HG03095 (cell line): Measurements from ENCODE around the gene EML6.

ENCODE experiments used
- ATAC-seq: cut with Tn5 transposase; IDR thresholded peaks from one replicate; pipeline ENCODE4 v1.9.1; 2021; ENCODE audit warnings: moderate library complexity; ENCODE audit not compliant: unreplicated experiment

The EML6 gene

GRCh38 chr2:55014962-55015939 lies 291.8 kb downstream of the EML6 start:
- no peak for ATAC-seq

- ATAC-seq = no peak
Observed at GRCh38 chr2:55017428-55017827, 294.0 kb downstream of the EML6 start.

GRCh38 chr2:55017880-55018279 lies 294.4 kb downstream of the EML6 start:
- no peak for ATAC-seq

- no peak for ATAC-seq
Observed at GRCh38 chr2:55018619-55019018, 295.2 kb downstream of the EML6 start.

- ATAC-seq = no peak
Observed at GRCh38 chr2:55019526-55020258, 296.2 kb downstream of the EML6 start.
